OCI-LY7 (cell line): ENCODE measurements around the gene ST8SIA4. TPM values are rescaled to one million over a fixed set of nuclear protein-coding genes. Genes with fewer than 3 reads are reported as not detected.
A peak's percentile ranks its signal among the peaks of the same experiment; 100 is the strongest.

ENCODE experiments used
- BruUV-seq: library from RNA; stranded (reverse); fragments of 400-500 nt; replicated peaks from 2 replicates; lab custom pipeline; 2021; lab: Mats Ljungman, UMichigan
- CTCF ChIA-PET: fragments of 300-600 bp; sonication (Branson Sonifier 250); formaldehyde crosslinking; loops from one replicate; lab custom pipeline; 2022; ENCODE audit warnings: antibody characterized with exemption; ENCODE audit not compliant: unreplicated experiment; lab: Charles Lee
- POLR2A ChIA-PET: fragments of 300-600 bp; sonication (Branson Sonifier 250); formaldehyde crosslinking; loops from one replicate; lab custom pipeline; 2022; ENCODE audit warnings: antibody characterized with exemption; lab: Charles Lee
- DNase-seq: peaks from one replicate; pipeline ENCODE4 v3.0.0-alpha.2; 2015; ENCODE audit warnings: low spot score
- H2AFZ ChIP-seq: fragments of 200-600 bp; sonication (generic), shearing (Covaris generic); 2 replicates; pipeline ENCODE4 v1.6.1; 2014; ENCODE audit warnings: mild to moderate bottlenecking, antibody characterized with exemption, low read length, moderate library complexity
- H3K27ac ChIP-seq: fragments of 200-600 bp; sonication (generic); 2 replicates; pipeline ENCODE4 v1.5.1; 2014; ENCODE audit warnings: mixed run types, low read depth, mild to moderate bottlenecking, moderate library complexity, low read length, inconsistent platforms; ENCODE audit not compliant: poor library complexity, severe bottlenecking
- H3K36me3 ChIP-seq: fragments of 200-600 bp; sonication (generic); 2 replicates; pipeline ENCODE4 v1.6.1; 2014; ENCODE audit warnings: mild to moderate bottlenecking, antibody characterized with exemption, low read length, moderate library complexity, mixed read lengths; ENCODE audit not compliant: insufficient read depth
- H3K4me1 ChIP-seq: fragments of 200-600 bp; sonication (generic); 2 replicates; pipeline ENCODE4 v1.5.1; 2014; ENCODE audit warnings: mild to moderate bottlenecking, low read length; ENCODE audit not compliant: insufficient read depth, poor library complexity, severe bottlenecking
- H3K4me2 ChIP-seq: fragments of 200-600 bp; sonication (generic); 2 replicates; pipeline ENCODE4 v1.6.1; 2014; ENCODE audit warnings: mild to moderate bottlenecking, low read length
- H3K4me3 ChIP-seq: fragments of 200-600 bp; sonication (generic); 2 replicates; pipeline ENCODE4 v1.5.1; 2014; ENCODE audit warnings: mild to moderate bottlenecking, low read depth, low read length; ENCODE audit not compliant: poor library complexity, severe bottlenecking
- H3K79me2 ChIP-seq: fragments of 200-600 bp; sonication (generic); 2 replicates; pipeline ENCODE4 v1.6.1; 2016; ENCODE audit warnings: low read depth, mild to moderate bottlenecking, low read length, moderate library complexity, mixed read lengths; ENCODE audit not compliant: insufficient read depth
- H3K9me2 ChIP-seq: fragments of 200-600 bp; sonication (generic); 2 replicates; pipeline ENCODE4 v1.6.1; 2016; ENCODE audit warnings: mild to moderate bottlenecking, low read length, mixed read lengths; ENCODE audit not compliant: insufficient read depth
- H3K9me3 ChIP-seq: fragments of 200-600 bp; sonication (generic); 2 replicates; pipeline ENCODE4 v1.6.1; 2014; ENCODE audit warnings: mild to moderate bottlenecking, mixed run types, low read length, mixed read lengths
- H4K20me1 ChIP-seq: fragments of 200-600 bp; sonication (generic); 2 replicates; pipeline ENCODE4 v1.6.1; 2014; ENCODE audit warnings: mild to moderate bottlenecking, antibody characterized with exemption, low read length, moderate library complexity, mixed read lengths; ENCODE audit not compliant: insufficient read depth
- CTCF ChIP-seq: fragments of 200-600 bp; sonication (generic); conservative IDR thresholded peaks from 2 replicates; pipeline ENCODE4 v1.5.1; 2014; ENCODE audit warnings: mild to moderate bottlenecking, antibody characterized with exemption, low read length, moderate library complexity, mixed read lengths
- EZH2phosphoT487 ChIP-seq: fragments of 200-600 bp; sonication (generic); IDR thresholded peaks from 2 replicates; pipeline ENCODE4 v1.6.1; 2018; ENCODE audit warnings: low read depth, borderline replicate concordance, mild to moderate bottlenecking, mixed run types, antibody characterized with exemption, low read length, moderate library complexity, mixed read lengths
- intact Hi-C: fragments of 100-400 bp; cut with micrococcal nuclease; formaldehyde crosslinking; loops from one replicate; pipeline ENCODE4 v1.10.0; 2022; ENCODE audit not compliant: unreplicated experiment
- total RNA-seq, 2 experiments: library from RNA; depleted of rRNA in 1 of 2; stranded (reverse); fragments of >200 nt in 1 of 2; shearing (Covaris generic) in 1 of 2; gene quantifications; 2 replicates each; pipeline ENCODE4 v1.2.3, GENCODE V29; 2014 to 2022

ST8SIA4 gene
- total RNA-seq, 2 experiments from 2014 or later: 10.2 to 40.3 TPM

GRCh38 chr5:100840789-100841188 lies 62.3 kb downstream of the ST8SIA4 start:
- H3K79me2 ChIP-seq: peaks cover 12% of the 10 kb centered on the region; the same call in 1 of the 2 replicates
- peak overlapping the region; percentile 67; the same call in 1 of the 2 replicates for H2AFZ ChIP-seq
- H3K36me3 ChIP-seq: peaks cover 17% of the 10 kb centered on the region
- H3K9me2 ChIP-seq: no peaks in the 10 kb centered on the region
- no TSS peak for BruUV-seq
- POLR2A ChIA-PET: interaction anchor here (0.7 to 8.1 kb wide), 12 partner anchors 11 to 68 kb away, joined by 3 to 59 read pairs (median 14); partner anchors contain the start of gene ST8SIA4
- H3K27ac ChIP-seq: peak overlapping the region; percentile 45
- H3K4me3 ChIP-seq: peak overlapping the region; percentile 53
- peaks cover 34% of the 10 kb centered on the region for H3K4me1 ChIP-seq
- no peaks in the 10 kb centered on the region for H4K20me1 ChIP-seq
- H3K9me3 ChIP-seq: peaks cover 5% of the 10 kb centered on the region; the same call in 1 of the 2 replicates
- intact Hi-C loops: no loop called here
- no peak for TF ChIP-seq CTCF
- no peak for TF ChIP-seq EZH2phosphoT487
- peak overlapping the region; percentile 69 for H3K4me2 ChIP-seq
- DNase-seq: no peak
- CTCF ChIA-PET: interaction anchor here (2.2 kb wide), 1 partner anchor 11 kb away, joined by 5 read pairs; no protein-coding TSS in a partner anchor

GRCh38 chr5:100840370-100840769 lies 62.7 kb downstream of the ST8SIA4 start:
- no peaks in the 10 kb centered on the region for H4K20me1 ChIP-seq
- H3K9me3 ChIP-seq: peaks cover 1% of the 10 kb centered on the region; the same call in 1 of the 2 replicates
- peak overlapping the region; percentile 67; the same call in 1 of the 2 replicates for H2AFZ ChIP-seq
- no peaks in the 10 kb centered on the region for H3K9me2 ChIP-seq
- intact Hi-C loops: no loop called here
- ChIA-PET CTCF (interaction anchor here (0.9 to 2.2 kb wide), 2 partner anchors 11 to 63 kb away, joined by 3 to 5 read pairs; partner anchors contain the start of gene ST8SIA4), POLR2A (interaction anchor here (0.7 to 8.1 kb wide), 10 partner anchors 11 to 68 kb away, joined by 3 to 59 read pairs (median 14); partner anchors contain the start of gene ST8SIA4)
- peak; percentile 40 for DNase-seq
- BruUV-seq: no TSS peak
- peaks cover 12% of the 10 kb centered on the region; the same call in 1 of the 2 replicates for H3K79me2 ChIP-seq
- H3K4me1 ChIP-seq: peaks cover 34% of the 10 kb centered on the region
- H3K36me3 ChIP-seq: peaks cover 15% of the 10 kb centered on the region
- peak overlapping the region; percentile 69 for H3K4me2 ChIP-seq
- H3K4me3 ChIP-seq: peak overlapping the region; percentile 53
- no peak for TF ChIP-seq CTCF
- no peak for TF ChIP-seq EZH2phosphoT487
- H3K27ac ChIP-seq: peak overlapping the region; percentile 45

- Histone ChIP-seq H3K36me3 (peaks cover 19% of the 10 kb centered on the region), H3K4me1 (peaks cover 34% of the 10 kb centered on the region), H3K27ac (no peak overlapping the region), H3K79me2 (peaks cover 12% of the 10 kb centered on the region; the same call in 1 of the 2 replicates), H3K4me2 (no peak overlapping the region), H3K9me2 (no peaks in the 10 kb centered on the region), H2AFZ (no peak overlapping the region), H3K9me3 (no peaks in the 10 kb centered on the region; the same call in 1 of the 2 replicates), H3K4me3 (no peak overlapping the region), H4K20me1 (no peaks in the 10 kb centered on the region)
- no peak for TF ChIP-seq EZH2phosphoT487
- TF ChIP-seq CTCF: no peak
- intact Hi-C loops: no loop called here
- ChIA-PET POLR2A (interaction anchor here (0.6 to 8.1 kb wide), 13 partner anchors 10 to 139 kb away, joined by 3 to 59 read pairs (median 5); no protein-coding TSS in a partner anchor), CTCF (no interaction called here)
- DNase-seq: no peak
- BruUV-seq: no TSS peak
Observed at GRCh38 chr5:100838048-100838473, 65.0 kb downstream of the ST8SIA4 start.
